Activated T-helper 9 cell treated with anti-CD3 and anti-CD28 coated beads, Interleukin-2, amount 50 U/mL, for 16 hours (primary cell): ENCODE data around the gene CD6.
"Not testable (repeated sequence)": the region's sequence is repeated elsewhere in the genome, so short reads cannot be mapped to it uniquely, and the experiment has no call there.

Experiments
- DNase-seq: peaks from one replicate; pipeline ENCODE4 v3.0.0-alpha.2; 2020; ENCODE audit warnings: low read depth

Gene CD6

GRCh38 chr11:61056571-61056970 lies 85.1 kb downstream of the CD6 start:
- DNase-seq, result no peak

DNA sequence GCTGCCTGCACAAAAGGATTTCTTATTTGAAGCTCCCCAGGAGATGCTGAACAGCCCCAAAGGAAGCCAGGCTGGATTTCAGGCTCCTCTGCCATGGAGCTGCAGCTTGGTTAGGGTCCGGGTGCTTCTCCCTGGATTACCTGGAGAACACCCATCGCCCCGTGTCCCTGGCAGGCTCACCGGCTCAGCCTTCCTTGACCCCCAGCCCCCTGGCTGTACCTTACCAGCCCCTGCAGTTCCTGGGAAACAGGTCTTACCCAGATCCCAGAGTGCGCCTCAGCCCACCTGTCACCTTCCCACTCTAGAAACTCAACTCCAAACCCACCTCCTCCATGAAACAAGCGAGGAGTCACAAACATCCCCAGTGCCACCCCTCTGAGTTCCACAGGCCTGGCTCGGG lies 85.5 kb downstream of the CD6 start:
- no peak for DNase-seq

DNA sequence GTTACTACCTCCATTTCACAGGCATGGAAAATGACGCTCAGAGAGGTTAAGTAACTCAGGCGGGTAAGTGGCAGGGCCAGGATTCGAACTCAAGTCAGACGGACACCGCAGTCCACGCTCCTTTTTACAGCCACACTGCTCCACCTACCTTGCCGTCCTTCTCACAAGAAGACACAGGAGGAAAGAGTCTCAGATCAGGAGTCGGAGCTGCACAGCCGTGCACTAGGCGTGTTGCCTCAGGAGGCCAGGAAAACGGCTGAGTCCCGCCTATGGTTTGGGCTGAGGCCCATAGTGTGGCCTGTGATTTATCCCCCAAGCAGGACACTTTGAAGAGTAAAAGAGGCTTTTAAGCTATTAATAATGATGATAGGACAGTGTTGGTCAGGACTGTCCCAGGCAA lies 86.1 kb downstream of the CD6 start:
- no peak for DNase-seq

DNA sequence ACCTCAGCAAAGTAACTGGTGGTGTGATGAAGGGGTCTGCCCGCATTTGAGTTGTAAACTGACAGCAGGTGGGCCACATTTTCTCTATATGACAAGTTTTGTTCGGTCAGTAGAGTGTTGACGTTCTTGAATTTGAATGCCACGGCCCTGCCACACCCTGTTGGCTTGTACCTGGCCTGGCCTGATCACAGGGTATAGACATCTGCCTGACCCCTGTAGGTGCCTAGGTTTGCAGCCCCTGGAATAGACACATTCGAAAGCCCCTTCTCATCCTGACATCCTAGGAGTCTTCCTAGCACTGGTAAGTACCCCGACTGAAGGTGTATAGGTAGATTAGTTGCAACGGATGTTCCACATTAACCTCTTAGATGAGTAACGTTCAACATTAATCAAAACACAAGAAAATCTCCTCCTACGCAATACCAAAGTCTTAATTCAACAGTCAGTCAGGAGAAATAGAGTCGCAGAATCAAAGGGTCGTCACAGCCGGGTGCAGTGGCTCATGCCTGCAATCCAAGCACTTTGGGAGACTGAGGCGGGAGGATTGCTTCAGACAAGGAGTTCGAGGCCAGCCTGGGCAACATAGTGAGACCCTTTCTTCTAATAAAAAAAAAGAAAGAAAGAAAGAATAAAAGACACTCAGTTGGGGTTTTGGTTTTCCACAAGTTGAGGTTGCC lies 87.2 kb downstream of the CD6 start:
- no peak for DNase-seq

- no peak for DNase-seq
Measured at GRCh38 chr11:61059260-61059752, 87.8 kb downstream of the CD6 start.

DNA sequence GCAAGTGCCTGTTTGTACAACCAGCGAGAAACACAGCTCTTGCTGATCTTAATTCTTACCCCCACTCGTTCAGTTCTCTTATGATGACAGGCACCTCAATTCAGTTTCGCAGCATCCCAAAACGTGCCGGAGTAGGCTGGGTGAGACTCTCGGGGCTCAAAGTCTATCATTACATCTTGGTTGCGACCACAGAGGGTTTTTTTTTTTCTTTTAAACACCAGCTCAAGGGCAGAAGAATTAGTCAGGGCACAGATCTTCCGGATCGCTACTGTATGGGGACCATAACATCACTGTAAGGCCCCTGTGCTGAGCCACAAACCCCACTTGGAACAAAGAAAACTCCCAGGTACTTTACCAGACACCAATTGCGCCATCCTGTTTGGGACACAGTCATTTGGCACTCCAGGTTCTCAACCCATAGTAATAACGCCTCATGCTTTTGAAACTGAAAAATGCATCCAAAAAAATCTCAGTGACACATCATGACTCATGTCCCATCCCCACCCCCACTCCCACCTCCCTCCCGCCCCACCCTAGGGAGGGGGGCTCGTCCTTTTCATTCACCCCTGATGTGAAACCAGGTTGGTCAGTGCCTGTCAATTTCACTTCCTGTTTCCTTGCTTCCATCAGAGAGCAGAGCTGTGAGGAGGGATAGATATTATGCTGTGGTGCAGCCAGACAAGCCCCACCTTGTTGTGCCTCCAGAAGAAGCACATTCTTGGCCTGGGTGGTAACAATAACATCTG lies 89.8 kb downstream of the CD6 start:
- peak; percentile 76 for DNase-seq

GRCh38 chr11:61062181-61062930 lies 90.9 kb downstream of the CD6 start:
- DNase-seq, result no peak

- DNase-seq, result not testable (repeated sequence)
Measured at GRCh38 chr11:61065236-61065635, 93.8 kb downstream of the CD6 start.

- DNase-seq, result no peak
Measured at GRCh38 chr11:61065955-61066638, 94.6 kb downstream of the CD6 start.

- DNase-seq, result no peak
Measured at GRCh38 chr11:61066645-61067044, 95.2 kb downstream of the CD6 start.

DNA sequence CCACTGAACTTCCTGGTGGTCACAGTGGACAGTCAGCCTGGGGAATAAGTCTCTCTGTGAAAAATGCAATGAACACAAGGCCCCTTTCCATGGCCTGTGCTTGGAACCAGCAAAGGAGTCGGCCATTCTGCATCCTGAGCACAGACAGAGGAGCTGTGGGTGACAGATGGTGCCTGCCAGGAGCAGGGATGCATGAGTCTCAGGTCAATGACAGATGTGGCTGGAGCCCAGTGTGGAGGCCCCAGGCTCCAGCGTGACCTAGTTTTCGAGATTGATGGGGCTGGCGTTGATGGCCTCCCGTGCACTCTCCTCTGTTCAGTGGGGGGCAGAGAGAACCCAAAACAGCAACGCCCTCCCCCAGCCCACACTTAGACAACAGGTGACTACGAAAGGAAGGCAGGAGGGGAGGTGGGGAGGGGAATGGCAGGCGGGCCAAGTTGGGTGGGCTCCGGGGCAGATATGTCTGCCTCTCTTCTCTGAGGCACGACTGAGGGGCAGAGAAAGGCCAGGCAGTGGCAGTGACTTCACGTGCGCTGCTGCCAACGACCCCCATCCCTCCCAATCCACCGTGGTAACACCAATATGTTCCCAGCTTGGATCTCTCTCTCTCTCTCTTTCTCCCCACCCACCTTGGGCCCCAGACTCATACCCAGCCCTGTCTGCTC lies 96.4 kb downstream of the CD6 start:
- DNase-seq, result no peak

DNA sequence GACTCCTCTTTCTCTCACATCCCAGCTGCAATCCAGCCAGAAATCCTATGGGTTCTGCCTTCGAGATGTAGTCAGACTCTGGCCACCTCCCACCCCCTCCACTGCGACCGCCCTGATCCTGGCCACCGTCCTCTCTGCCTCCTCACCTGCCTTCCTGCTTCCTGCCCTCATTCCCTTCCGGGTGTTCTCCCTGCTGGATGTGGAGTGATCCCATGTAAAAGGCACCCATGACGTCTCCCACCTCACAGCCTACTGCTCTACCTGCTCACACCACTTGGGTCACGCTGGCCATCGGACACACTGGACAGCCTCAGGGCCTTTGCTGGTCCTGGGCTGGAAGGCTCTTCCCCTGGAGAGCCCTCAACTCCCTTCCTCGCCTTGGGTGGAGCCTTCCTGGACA lies 97.1 kb downstream of the CD6 start:
- DNase-seq, result no peak

DNA sequence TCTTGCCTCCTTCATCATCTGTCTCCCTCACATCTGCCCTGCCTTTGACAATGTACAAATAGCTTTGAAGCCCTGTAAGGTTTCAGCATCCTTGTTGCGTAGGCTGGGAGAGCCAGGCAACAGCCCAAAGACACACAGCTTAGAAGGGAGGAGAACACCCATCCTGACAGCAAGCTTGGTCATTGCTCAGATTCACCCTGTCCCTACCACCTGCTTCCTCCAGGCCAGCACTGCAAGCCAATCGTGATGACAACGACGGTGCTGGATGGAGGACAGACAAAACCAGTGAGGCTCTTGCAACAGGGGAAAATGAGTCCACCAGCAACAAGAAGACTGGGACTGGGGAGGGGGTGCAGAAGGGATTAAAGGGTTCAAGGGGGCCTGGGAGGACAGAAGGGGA lies 97.9 kb downstream of the CD6 start:
- no peak for DNase-seq
